Measurements from ENCODE around the gene DDX47.

GRCh38 chr12:12859690-12860089 is 46.5 kb downstream of the DDX47 start:
- no peak for TF ChIP-seq CTCF (IDR thresholded peaks at IDR 0.05; ENCODE audit: low read depth, low read length, poor library complexity, severe bottlenecking)
- no peak for TF ChIP-seq EZH2phosphoT487 (IDR thresholded peaks at IDR 0.05; ENCODE audit: borderline replicate concordance, low read length)
